ENCODE data around the gene FAM184B. TPM values are rescaled to one million over a fixed set of nuclear protein-coding genes. Genes with fewer than 3 reads are reported as not detected.

FAM184B gene
- total and polyA plus RNA-seq, 2 experiments from 2014 or later: 0.11 to 0.49 TPM

GRCh38 chr4:17787315-17787714, 5.9 kb upstream of the FAM184B start:
- Histone ChIP-seq H4K20me1 (replicated peaks; ENCODE audit: insufficient read depth) (no peaks in the 10 kb centered on the region; the same call in 1 of the 2 replicates), H3K27ac (ENCODE audit: low read depth) (no peak overlapping the region), H3F3A (replicated peaks; ENCODE audit: low read depth) (no peaks in the 10 kb centered on the region), H3K79me2 (replicated peaks; ENCODE audit: insufficient read depth) (no peaks in the 10 kb centered on the region), H2AFZ (no peak overlapping the region), H3K27me3 (ENCODE audit: insufficient read depth) (peaks cover 11% of the 10 kb centered on the region), H3K9me2 (ENCODE audit: insufficient read depth) (no peaks in the 10 kb centered on the region), H3K4me3 (no peak overlapping the region), H3K36me3 (ENCODE audit: insufficient read depth) (no peaks in the 10 kb centered on the region; the same call in 1 of the 2 replicates), H3K4me2 (no peak overlapping the region), H3K4me1 (ENCODE audit: insufficient read depth) (peaks cover 5% of the 10 kb centered on the region; the same call in 1 of the 2 replicates)
- TF ChIP-seq NANOG (IDR thresholded peaks at IDR 0.05; ENCODE audit: borderline replicate concordance): no peak
- TF ChIP-seq EZH2 (IDR thresholded peaks at IDR 0.05; ENCODE audit: low read depth, unreplicated experiment): no peak
- TF ChIP-seq, protein P1, sequence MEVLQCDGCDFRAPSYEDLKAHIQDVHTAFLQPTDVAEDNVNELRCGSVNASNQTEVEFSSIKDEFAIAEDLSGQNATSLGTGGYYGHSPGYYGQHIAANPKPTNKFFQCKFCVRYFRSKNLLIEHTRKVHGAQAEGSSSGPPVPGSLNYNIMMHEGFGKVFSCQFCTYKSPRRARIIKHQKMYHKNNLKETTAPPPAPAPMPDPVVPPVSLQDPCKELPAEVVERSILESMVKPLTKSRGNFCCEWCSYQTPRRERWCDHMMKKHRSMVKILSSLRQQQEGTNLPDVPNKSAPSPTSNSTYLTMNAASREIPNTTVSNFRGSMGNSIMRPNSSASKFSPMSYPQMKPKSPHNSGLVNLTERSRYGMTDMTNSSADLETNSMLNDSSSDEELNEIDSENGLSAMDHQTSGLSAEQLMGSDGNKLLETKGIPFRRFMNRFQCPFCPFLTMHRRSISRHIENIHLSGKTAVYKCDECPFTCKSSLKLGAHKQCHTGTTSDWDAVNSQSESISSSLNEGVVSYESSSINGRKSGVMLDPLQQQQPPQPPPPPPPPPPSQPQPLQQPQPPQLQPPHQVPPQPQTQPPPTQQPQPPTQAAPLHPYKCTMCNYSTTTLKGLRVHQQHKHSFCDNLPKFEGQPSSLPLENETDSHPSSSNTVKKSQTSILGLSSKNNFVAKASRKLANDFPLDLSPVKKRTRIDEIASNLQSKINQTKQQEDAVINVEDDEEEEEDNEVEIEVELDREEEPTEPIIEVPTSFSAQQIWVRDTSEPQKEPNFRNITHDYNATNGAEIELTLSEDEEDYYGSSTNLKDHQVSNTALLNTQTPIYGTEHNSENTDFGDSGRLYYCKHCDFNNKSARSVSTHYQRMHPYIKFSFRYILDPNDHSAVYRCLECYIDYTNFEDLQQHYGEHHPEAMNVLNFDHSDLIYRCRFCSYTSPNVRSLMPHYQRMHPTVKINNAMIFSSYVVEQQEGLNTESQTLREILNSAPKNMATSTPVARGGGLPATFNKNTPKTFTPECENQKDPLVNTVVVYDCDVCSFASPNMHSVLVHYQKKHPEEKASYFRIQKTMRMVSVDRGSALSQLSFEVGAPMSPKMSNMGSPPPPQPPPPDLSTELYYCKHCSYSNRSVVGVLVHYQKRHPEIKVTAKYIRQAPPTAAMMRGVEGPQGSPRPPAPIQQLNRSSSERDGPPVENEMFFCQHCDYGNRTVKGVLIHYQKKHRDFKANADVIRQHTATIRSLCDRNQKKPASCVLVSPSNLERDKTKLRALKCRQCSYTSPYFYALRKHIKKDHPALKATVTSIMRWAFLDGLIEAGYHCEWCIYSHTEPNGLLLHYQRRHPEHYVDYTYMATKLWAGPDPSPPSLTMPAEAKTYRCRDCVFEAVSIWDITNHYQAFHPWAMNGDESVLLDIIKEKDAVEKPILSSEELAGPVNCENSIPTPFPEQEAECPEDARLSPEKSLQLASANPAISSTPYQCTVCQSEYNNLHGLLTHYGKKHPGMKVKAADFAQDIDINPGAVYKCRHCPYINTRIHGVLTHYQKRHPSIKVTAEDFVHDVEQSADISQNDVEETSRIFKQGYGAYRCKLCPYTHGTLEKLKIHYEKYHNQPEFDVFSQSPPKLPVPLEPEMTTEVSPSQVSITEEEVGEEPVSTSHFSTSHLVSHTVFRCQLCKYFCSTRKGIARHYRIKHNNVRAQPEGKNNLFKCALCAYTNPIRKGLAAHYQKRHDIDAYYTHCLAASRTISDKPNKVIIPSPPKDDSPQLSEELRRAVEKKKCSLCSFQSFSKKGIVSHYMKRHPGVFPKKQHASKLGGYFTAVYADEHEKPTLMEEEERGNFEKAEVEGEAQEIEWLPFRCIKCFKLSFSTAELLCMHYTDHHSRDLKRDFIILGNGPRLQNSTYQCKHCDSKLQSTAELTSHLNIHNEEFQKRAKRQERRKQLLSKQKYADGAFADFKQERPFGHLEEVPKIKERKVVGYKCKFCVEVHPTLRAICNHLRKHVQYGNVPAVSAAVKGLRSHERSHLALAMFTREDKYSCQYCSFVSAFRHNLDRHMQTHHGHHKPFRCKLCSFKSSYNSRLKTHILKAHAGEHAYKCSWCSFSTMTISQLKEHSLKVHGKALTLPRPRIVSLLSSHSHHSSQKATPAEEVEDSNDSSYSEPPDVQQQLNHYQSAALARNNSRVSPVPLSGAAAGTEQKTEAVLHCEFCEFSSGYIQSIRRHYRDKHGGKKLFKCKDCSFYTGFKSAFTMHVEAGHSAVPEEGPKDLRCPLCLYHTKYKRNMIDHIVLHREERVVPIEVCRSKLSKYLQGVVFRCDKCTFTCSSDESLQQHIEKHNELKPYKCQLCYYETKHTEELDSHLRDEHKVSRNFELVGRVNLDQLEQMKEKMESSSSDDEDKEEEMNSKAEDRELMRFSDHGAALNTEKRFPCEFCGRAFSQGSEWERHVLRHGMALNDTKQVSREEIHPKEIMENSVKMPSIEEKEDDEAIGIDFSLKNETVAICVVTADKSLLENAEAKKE (CRISPR knock-in tag; IDR thresholded peaks at IDR 0.05): no peak
- TF ChIP-seq CTCF (conservative IDR thresholded peaks at IDR 0.05; ENCODE audit: low read depth in 2 of 2): no peak
- TF ChIP-seq ETS1 (IDR thresholded peaks at IDR 0.05): no peak
- TF ChIP-seq POLR2AphosphoS5 (IDR thresholded peaks at IDR 0.05; ENCODE audit: low read depth): no peak
- no peak for TF ChIP-seq ZNF331 (CRISPR knock-in tag; IDR thresholded peaks at IDR 0.05; ENCODE audit: low read depth)
- TF ChIP-seq JUNB (IDR thresholded peaks at IDR 0.05; ENCODE audit: unreplicated experiment): no peak
- TF ChIP-seq EZH2phosphoT487 (IDR thresholded peaks at IDR 0.05; ENCODE audit: unreplicated experiment): no peak
- peaks cover 10% of the 10 kb centered on the region; the same call in 2 of the 3 replicates for H3K36me3 Mint-ChIP-seq (ENCODE audit: low read depth)
- H3K4me1 Mint-ChIP-seq: no peaks in the 10 kb centered on the region
- no peak overlapping the region for H3K4me3 Mint-ChIP-seq
- peaks cover 9% of the 10 kb centered on the region for H3K27me3 Mint-ChIP-seq (ENCODE audit: insufficient read depth, low read depth, poor library complexity)
- no peak for ATAC-seq
- H3K27ac Mint-ChIP-seq: no peak overlapping the region
- peaks cover 2% of the 10 kb centered on the region; the same call in 1 of the 3 replicates for H3K9me3 Mint-ChIP-seq
- DNase-seq (ENCODE audit: low spot score): no peak

Measured in GM23338 (cell line).